GM18858 (cell line): ENCODE measurements around the gene SLC7A1.

Experiments
- ATAC-seq: cut with Tn5 transposase; IDR thresholded peaks from one replicate; pipeline ENCODE4 v1.9.1; 2021; ENCODE audit not compliant: unreplicated experiment

SLC7A1 gene

DNA sequence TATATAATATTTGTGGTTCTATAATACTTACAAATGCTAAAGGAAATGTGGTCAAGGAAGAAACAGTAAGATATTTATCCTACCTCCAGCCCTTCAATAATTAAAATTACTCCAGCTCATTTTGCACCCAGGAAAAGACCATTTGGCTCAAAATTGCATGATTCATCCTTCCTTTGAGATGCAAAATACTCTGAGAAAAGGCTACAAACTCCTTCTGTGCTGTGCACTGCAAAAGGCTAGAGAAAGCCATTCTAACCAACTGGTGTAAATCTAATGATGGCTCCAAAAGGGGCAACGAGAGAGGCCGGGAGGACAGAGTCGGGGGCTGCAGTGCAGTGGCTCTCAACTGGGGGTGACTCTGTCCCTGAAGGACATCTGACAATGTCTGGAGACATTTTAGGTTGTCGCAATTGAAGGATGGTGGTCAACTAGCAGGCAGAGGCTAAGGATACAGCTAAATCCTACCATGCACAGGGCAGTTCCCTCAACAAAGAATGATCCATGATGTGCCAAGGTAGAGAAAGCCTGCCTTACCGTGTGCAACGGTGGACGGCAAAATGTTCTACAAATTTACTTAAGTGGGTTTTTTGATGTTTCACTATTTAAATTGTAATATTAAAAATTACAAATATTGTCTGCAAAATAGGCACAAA lies 32.6 kb downstream of the SLC7A1 start:
- no peak for ATAC-seq

GRCh38 chr13:29561918-29562317 lies 33.6 kb downstream of the SLC7A1 start:
- ATAC-seq = no peak

DNA sequence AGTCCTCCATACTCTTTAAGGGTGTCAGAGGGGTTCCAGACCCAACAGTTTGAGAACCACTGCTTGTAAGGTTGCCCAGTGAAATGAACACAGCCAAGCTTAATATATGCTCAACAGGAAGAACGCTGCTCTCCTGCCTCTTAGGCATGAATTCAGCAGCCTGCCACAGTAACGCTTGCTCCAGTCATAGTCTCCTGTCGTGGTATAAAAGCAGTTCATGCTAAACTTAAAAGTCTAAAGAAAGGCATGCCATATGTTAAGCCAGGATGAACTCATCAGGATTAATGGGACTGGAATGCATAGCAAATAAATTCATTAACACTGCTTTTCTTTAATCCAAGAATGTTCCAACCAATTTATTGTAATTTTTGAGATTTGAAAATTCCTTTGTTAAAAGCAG lies 38.7 kb downstream of the SLC7A1 start:
- no peak for ATAC-seq

- ATAC-seq = no peak
Measured at GRCh38 chr13:29551214-29551613, 44.3 kb downstream of the SLC7A1 start.

DNA sequence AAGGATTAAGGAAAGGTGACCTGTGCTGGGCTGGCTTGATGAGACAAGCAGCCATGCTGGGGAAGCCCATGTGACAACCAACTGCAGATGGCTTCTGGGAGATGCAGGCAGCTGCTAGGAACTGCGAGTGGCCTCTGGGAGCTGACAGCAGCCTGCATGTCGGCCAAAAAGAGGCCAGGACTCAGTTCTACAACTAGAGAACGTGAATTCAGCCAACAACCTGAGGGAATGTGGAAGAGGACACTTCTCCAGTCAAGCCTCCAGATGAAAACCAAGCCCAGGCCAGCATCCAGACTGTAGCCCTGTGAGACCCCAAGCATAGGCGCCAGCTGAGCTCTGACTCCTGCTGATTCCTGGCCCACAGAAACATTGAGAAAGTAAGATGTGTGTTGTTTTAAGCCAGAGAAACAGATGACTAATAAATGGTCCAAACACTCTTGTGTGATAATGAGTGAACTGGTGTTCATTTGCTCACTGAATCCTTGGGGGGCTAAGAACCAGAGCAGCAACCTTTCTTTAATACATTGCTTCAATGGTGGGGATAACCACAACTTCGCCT lies 45.0 kb downstream of the SLC7A1 start:
- ATAC-seq = no peak

- ATAC-seq = no peak
Measured at GRCh38 chr13:29548722-29549121, 46.8 kb downstream of the SLC7A1 start.

DNA sequence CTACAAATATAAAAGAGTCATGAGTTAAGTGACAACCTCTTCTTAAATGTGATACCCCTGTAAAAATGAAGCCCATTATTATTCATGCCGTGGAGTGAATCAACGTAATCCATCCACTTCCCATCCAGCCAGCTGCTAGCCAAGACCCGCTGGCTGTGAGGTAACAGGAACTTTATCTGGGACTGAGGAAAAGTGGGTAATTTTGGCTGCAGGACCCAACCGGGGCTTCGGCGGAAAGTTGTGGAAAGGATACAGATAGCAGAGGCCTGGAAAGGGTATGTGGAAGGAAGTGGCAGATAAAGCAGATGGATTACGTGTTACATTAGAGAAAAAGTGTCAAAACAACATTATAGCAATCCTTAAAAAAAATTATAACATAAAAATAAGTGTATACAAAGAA lies 48.3 kb downstream of the SLC7A1 start:
- no peak for ATAC-seq

- ATAC-seq = no peak
Measured at GRCh38 chr13:29546662-29547061, 48.8 kb downstream of the SLC7A1 start.

GRCh38 chr13:29545988-29546387 lies 49.5 kb downstream of the SLC7A1 start:
- ATAC-seq = no peak

DNA sequence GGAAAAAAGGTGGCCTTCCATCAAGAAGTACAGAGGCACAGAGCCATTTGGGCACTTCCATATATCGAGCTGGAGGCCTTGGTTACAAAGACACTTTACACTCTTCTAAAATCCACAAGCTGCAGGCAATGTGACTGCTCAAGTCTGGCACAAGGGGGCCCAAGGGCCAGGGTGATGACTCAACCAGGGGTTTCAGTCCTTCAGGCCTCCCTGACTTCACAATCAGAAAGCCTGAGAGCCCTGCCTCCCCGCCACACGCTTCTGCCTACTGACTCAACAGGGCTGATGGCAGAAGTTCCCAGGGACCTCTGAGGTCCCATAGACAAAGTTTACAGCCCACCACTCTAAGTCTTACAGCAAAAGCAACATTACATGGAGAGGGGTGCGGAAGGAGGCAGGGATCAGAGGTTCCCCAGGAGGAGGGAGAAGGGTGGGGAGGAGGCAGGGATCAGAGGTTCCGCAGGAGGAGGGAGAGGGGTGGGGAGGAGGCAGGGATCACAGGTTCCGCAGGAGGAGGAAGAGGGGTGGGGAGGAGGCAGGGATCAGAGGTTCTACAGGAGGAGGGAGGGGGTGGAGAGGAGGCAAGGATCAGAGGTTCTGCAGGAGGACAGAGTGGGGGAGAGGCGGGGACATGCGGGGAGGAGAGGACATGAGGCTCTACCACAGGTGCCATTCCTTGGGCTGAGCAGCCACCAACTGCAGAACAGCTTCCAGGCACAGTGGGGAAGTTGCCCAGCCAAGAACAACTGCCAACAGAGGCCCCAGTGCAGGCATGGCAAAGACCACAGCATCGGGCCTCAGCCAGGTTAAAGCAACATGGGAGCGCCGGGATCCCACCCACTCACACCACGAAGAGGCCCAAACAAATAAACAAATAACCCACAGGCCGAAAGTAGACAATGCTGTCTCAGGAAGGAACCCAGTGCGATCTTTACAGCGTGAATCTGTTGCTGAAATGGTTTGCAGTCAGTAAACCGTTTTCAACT lies 52.0 kb downstream of the SLC7A1 start:
- peak; percentile 99 for ATAC-seq

DNA sequence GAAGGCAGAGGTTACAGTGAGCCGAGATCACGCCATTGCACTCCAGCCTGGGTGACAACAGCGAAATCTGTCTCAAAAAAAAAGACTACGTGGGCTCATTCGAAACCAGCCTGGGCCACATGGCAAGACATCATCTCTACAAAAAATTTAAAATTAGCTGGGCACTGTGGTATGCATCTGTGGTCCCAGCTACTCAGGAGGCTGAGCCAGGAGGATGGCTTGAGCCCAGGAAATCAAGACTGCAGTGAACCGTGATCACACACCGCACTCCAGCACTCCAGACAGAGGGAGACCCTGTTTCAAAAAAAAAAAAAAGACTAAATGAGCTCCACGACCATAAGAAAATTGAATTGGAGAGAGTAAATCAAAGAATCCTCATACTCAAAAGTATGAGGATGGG lies 53.1 kb downstream of the SLC7A1 start:
- ATAC-seq = no peak

GRCh38 chr13:29541400-29541799 lies 54.1 kb downstream of the SLC7A1 start:
- no peak for ATAC-seq

DNA sequence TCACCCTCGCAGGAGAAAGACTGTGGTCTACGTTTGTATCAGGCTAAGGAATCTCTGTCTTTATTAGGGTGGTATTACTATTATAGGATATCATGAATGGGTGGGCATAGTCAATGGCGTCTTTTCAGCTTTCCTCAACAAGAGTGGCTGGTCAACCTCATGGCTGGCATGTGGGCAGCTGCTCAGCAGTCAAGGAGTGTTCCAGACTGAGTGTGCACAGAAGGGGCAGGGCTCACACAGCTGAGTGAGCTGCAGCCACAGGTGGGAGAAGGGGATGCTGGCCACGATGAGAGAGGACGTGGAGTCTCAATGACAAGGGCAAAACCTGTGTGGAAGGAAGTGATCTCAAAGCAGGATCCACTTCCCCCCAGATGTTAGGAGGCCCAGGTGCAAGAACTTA lies 54.7 kb downstream of the SLC7A1 start:
- no peak for ATAC-seq

GRCh38 chr13:29540334-29540733 lies 55.2 kb downstream of the SLC7A1 start:
- ATAC-seq = no peak

DNA sequence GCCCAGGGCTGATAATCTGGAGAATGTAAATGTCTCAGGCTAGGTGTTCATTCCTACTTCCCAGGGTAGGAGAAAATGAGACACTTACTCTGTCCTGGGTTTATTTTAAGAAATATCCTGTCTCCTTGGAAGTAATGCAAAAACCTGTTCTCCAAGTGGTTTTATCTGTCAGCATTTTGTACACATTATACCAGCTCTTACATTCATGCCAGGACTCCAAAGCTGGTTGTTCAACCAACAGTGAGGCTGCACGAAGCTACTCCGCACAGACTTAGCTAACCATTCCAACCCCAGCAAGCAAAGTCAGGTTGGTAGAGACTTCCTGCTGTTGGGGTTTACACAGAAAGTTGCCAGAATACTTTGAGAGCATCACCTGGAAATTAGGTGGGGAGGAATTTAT lies 55.6 kb downstream of the SLC7A1 start:
- ATAC-seq = no peak

DNA sequence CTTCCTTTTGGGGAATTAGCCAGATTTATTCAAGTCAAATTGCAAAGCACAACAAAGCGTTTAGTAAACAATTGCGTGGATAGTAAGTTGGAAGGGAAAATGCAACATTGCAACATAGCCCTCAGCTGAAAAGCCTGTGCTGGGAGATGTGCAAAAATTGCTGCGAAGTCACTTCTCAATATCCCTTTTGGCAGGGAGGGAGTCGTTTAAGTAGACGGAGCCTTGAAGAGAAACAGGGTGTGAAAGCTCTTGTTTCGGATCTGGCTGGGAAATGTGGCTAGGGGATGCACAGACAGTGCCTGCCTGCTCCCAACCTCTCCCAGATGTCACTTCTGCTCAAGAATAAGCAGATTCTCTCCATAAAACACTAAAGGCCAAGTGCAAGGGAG lies 56.8 kb downstream of the SLC7A1 start:
- ATAC-seq = no peak

GRCh38 chr13:29537736-29538651 lies 57.5 kb downstream of the SLC7A1 start:
- no peak for ATAC-seq

DNA sequence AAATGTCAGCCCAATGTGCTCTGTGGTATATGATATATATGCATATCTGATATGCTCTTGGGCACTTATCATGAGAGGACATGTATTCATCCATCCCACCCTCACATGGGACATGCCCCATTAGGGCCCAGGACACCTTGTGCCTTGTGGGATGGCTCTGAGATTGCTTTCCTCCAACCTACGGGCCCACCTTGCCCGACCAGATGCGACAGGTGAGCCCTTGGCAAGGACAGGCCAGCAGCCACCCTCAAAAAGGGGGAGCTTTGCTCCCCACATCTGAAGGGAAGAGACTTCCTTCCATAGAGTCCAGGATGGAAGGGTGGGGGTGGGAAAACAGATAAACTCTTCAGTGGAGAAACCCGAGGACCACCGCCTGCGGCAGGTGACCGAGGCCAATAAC lies 58.6 kb downstream of the SLC7A1 start:
- no peak for ATAC-seq

DNA sequence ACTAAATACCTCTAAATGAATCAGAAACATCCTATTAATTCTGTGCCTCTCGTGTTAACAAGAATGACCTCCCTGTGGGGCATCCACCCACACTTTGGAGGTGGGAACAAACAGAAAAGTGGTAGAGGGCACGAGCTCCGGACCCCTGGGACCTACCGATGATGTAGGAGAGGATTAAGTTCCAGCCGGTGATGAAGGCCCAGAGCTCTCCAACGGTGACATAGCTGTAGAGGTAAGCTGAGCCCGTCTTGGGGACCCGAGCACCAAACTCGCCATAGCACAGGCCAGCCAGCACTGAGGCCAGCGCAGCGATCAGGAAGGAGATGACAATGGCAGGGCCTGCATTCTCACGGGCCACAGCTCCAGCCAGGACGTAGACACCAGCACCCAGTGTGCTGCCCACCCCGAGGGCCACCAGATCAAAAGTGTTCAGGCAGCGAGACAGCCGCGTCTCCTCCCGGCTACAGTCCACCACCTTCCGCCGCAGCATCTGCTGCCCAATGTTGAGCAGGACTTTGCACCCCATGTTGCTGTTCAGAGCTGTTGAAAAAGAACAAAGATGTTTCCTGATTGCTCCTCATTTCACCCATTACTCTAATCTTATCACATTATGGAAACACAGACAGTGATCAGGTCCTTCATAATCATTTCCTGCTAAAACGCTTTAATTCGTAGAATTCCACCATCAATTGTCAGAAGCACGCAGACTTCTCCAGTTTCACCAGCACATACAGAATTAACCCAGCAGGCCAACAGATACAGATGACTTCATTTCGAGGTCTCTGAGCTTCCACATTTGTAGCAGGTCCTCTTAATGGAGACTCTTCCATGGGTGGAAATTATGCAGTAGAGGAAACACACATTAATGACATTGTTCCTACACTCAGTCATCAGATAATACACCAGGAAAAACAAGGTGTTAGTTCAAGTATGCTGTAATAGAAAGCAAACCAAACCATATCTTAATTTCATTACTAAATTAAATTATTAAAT lies 59.5 kb downstream of the SLC7A1 start:
- no peak for ATAC-seq

GRCh38 chr13:29534083-29534482 lies 61.4 kb downstream of the SLC7A1 start:
- no peak for ATAC-seq
